ENCODE data around the gene AASDH.
A peak's percentile ranks its signal among the peaks of the same experiment; 100 is the strongest.

The AASDH gene

GRCh38 chr4:56387023-56388001 is at the start of gene AASDH:
TSS of gene AASDH (minus strand) at chr4:56387491. CDS start at chr4:56384299, 3,192 bp downstream.
- peak; percentile 91 for DNase-seq (ENCODE audit: low read depth)
- TF ChIP-seq CTCF (IDR thresholded peaks at IDR 0.05; ENCODE audit: control insufficient read depth, extremely low read depth, insufficient read depth), result no peak
- H3K4me3 ChIP-seq (ENCODE audit: low read depth, low read length), result peak within 1 kb of the TSS; percentile 89

- peak within 1 kb of the TSS; percentile 92 for H3K4me3 ChIP-seq (ENCODE audit: low read depth, low read length)
- DNase-seq (ENCODE audit: low read depth), result peak; percentile 94
- no peak for TF ChIP-seq CTCF (IDR thresholded peaks at IDR 0.05; ENCODE audit: control insufficient read depth, extremely low read depth, insufficient read depth)
Observed at GRCh38 chr4:56435140-56435926, 48.0 kb upstream of the AASDH start, which contains the start of gene PPAT. TSS of gene PPAT (minus strand) at chr4:56435615. CDS start at chr4:56435477, 138 bp downstream.

- TF ChIP-seq CTCF (IDR thresholded peaks at IDR 0.05; ENCODE audit: control insufficient read depth, extremely low read depth, insufficient read depth), result no peak
- peak; percentile 54 for DNase-seq (ENCODE audit: low read depth)
- H3K4me3 ChIP-seq (ENCODE audit: low read depth, low read length), result peak overlapping the region; percentile 92
Observed at GRCh38 chr4:56434599-56435139, 47.4 kb upstream of the AASDH start.

GRCh38 chr4:56433280-56433679 is 46.0 kb upstream of the AASDH start:
- no peak for DNase-seq (ENCODE audit: low read depth)
- H3K4me3 ChIP-seq (ENCODE audit: low read depth, low read length), result peak overlapping the region; percentile 92
- TF ChIP-seq CTCF (IDR thresholded peaks at IDR 0.05; ENCODE audit: control insufficient read depth, extremely low read depth, insufficient read depth), result no peak

GRCh38 chr4:56430203-56430602 is 42.9 kb upstream of the AASDH start:
- H3K4me3 ChIP-seq (ENCODE audit: low read depth, low read length), result no peak overlapping the region
- no peak for TF ChIP-seq CTCF (IDR thresholded peaks at IDR 0.05; ENCODE audit: control insufficient read depth, extremely low read depth, insufficient read depth)
- DNase-seq (ENCODE audit: low read depth), result no peak

- DNase-seq (ENCODE audit: low read depth), result no peak
- TF ChIP-seq CTCF (IDR thresholded peaks at IDR 0.05; ENCODE audit: control insufficient read depth, extremely low read depth, insufficient read depth), result no peak
Observed at GRCh38 chr4:56427179-56427578, 39.9 kb upstream of the AASDH start.

More at GRCh38 chr4:56427179-56427578, 39.9 kb upstream of the AASDH start:
- H3K4me3 ChIP-seq (ENCODE audit: low read depth, low read length), result no peak overlapping the region
